Activated T-cell treated with anti-CD3 and anti-CD28 coated beads, Interleukin-2, amount 50 U/mL, for 48 hours (primary cell): ENCODE data around the gene CDC14A.

Experiments
- DNase-seq, 2 experiments: peaks; one replicate each; pipeline ENCODE4 v3.0.0-alpha.2; 2020

CDC14A gene

DNA sequence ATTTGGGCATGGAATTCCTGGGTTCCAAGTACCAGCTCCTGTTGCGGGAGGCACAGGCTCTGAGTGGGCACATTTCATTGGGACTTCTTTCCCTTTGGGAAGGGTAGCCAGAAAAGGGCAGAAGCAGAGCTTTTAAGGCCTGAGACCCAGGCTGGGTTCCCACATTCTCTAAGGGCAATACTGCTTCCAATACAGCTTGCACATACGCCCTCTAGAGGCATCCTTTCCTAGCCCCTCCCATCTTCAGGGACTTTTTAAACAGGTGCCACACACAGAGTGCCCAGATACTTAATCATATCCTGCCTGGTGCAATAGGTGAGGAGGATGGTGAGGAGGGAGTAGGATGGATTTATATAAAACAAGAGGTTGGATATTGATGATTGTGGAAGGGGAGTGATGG is 191.3 kb downstream of the CDC14A start:
- DNase-seq: peak in 1 of 2 experiments; percentile 45

DNA sequence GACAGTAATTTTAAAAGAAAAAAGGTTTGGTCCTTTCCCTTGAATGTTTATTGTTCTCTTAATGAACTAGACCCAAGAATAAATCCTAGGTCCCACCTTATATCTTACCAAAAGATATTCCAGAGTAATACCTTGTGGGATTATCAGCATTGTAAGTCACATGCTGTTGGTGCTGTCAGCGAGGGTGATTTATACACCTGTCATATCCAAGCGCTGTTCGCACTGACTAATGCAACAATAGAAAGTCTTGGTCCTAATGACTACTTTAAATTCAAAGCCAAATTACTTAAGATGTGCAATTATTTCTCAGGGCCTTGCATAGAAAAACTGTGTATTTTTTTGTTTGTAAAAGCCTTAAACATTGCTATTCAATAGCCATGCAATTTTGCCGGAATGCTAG is 192.5 kb downstream of the CDC14A start:
- no peak for DNase-seq

DNA sequence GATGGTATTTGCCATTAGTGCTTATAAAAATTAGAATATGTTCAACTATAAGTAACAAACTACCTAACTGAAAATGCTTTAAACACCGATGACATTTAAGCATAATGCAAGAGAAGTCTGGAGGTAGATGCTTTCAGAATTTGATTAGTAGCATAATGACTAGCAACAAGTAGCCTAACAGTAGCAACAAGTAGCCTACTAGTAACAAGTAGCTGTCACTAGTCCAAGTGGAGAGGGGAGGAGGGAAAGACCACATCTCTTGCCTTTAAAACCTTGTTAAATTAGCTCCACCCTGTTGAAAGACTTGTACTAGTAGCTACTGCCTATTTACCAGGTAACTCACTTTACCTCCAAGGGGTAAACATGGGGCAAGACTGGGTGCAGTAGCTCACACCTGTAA is 193.5 kb downstream of the CDC14A start:
- DNase-seq: no peak

DNA sequence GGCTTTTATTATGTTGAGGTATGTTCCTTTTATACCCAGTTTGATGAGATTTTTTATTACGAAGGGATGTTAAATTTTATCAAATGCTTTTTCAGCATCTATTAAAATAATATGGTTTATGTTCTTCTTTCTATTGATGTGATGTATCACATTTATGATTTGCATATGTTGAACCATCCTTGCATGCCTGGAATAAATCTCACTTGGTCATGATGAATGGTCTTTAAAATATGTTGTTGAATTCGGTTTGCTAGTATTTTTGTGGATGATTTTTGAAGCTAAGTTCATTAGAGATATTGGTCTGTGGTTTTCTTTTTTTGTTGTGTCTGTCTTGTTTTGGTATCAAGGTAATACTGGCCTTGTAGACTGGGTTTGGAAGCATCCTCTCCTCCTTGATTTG is 199.7 kb downstream of the CDC14A start:
- no peak for DNase-seq

DNA sequence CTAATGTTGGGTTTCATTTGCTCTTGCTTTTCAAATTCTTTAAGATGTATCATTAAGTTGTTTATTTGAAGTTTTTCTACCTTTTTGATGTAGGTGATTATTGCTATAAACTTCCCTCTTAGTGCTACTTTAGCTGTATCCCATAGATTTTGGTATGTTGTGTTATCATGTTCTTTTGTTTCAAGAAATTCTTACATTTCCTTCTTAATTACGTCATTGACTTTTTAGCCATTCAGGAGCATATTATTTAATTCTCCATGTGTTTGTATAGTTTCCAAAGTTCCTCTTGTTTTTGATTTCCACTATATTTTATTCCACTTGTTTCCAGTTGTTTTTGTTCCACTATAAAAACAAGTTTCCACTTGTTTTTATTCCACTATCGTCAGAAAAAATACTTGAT is 200.6 kb downstream of the CDC14A start:
- DNase-seq: no peak

DNA sequence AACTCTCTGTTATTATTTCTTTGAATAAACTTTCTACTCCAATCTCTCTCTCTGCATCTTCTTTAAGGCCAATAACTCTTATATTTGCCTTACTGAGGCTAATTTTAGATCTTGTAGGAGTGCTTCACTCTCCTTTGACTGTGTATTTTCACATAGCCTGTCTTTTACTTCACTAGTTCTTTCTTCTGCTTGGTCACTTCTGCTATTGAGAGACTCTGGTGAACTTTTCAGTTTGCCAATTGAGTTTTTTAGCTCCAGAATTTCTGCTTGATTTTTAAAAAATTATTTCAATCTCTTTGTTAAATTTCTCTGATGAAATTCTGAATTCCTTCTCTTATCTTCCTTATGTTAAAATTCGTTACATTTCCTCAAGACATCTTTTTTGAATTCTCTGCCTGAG is 203.9 kb downstream of the CDC14A start:
- no peak for DNase-seq

DNA sequence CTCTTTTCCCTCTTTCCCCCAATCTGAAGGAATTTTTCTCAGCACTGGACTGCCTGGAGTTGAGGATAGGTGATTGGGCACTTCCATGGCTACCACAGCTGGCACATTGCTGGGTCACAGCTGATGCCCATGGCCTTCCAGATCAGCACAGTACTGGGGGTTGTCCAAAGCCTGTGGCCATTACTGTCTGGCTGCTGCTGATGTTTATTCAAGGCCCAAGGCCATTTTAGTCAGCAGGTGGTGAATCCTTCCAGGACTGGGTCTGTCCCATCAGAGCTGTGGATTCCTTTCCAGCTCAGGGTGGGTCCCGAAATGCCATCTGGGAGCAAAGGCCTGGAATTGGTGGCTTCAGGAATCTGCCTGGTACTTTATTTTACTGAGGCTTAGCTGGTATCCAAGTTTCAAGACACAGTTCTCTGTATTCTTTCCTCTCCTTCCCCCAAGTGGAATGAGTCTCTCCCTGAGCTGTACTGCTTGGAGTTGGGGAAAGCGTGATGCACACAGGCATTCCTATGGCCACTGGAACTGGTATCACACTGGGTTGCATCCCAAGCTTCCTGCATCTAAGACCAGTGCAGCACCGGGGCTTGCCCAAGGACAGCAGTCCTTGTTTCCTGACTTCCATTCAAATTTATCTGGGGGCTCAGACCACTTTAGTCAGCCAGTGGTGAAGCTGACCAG is 204.8 kb downstream of the CDC14A start:
- no peak for DNase-seq

DNA sequence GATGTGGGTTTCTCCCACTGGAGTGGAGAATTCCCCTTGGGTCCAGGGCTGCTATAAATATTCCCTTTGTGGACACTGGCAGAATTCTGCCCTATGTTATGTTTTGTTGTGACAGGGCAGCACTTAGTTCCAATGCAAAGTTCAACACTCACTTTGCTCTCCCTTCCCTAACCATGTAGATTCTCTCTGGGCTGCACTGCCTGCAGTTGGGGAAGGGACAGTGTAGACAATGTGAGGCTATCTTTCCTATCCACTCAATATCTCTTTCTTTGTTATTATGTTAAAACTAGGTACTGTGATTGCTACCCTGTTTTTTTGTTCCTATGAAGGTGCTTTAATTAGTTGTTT is 205.3 kb downstream of the CDC14A start:
- no peak for DNase-seq

DNA sequence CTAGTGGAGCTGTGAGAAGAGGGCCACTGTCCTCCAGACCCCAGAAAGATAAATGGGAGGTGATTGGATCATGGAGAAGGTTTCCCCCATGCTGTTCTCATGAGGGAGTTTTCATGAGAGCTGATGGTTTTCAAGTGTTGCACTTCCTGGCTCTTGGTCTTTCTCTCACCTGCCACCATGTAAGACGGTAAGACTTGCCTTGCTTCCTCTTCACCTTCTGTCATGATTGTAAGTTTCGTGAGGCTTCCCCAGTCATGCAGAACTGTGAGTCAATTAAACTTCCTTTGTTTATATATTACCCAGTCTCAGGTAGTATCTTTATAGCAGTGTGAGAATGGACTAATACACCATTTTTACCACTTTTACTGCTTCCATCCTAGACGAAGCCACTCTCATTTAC is 213.2 kb downstream of the CDC14A start:
- DNase-seq: no peak

DNA sequence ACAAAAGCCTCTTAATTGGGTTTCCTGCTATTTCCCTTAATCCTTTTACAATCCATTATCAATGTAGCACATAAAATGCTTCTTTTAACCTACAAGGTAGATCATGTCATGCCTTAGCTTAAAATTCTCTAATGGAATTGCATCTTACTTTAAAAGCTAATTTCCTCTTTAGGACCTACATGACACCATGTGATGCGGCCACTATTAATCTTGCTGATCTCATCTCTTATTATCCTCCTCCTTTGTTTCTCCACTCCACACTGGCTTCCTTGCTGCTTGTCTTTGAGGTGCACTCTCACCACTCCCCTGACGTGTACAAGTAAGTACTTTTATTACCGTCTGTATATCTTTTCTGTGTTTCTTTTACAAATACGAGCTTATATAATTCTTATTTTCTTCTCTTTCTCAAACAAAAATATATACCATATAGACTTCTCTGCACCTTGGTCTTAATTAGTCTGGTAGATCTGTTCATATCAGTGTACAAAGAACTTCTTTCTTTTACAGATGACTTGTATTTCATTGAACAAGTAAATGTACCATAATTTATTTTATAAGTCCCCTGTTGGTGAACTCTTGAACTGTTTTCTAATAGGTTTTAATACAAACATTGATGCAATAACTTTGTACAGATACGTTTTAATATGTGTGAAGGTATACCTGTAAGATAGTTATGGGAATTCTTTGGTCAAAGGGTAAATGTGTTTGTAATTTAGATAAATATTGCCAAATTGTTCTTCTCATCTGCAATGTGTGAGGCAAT is 213.8 kb downstream of the CDC14A start:
- DNase-seq: no peak

DNA sequence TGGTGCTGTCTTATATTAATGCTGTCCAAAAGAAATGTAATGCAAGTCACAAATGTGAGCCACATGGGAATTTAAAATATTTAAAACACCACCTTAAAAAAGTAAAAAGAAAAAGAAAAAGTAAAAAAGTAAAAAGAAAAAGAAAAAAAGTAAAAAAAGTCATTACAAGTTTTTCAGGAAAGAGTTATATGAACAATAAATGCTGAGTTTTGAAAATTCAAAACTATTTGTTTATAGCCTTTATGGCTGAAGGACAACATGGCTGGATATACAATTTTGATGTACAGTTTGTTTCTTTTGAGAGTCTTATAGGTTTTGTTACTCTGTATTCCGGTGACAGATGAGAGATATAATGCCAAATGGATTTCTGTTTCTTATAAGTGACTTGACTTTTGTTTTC is 214.8 kb downstream of the CDC14A start:
- DNase-seq: no peak
